GM18858 (cell line): ENCODE measurements around the gene PYDC1.
"Not testable (repeated sequence)": the region's sequence is repeated elsewhere in the genome, so short reads cannot be mapped to it uniquely, and the experiment has no call there.

Source experiments
- ATAC-seq: cut with Tn5 transposase; IDR thresholded peaks from one replicate; pipeline ENCODE4 v1.9.1; 2021; ENCODE audit not compliant: unreplicated experiment

PYDC1 gene

GRCh38 chr16:31223044-31223443 is 6.1 kb upstream of the PYDC1 start:
- no peak for ATAC-seq

- no peak for ATAC-seq
Observed at GRCh38 chr16:31221357-31222160, 4.6 kb upstream of the PYDC1 start.

GRCh38 chr16:31219154-31219741 is 2.3 kb upstream of the PYDC1 start:
- ATAC-seq = no peak

- ATAC-seq = no peak
Observed at GRCh38 chr16:31217136-31217530, 198 bp upstream of the PYDC1 start.

- no peak for ATAC-seq
Observed at GRCh38 chr16:31215287-31216162, 1.4 kb downstream of the PYDC1 start.

GRCh38 chr16:31214708-31215286 is 2.1 kb downstream of the PYDC1 start:
- ATAC-seq = no peak

GRCh38 chr16:31213877-31214707 is 2.8 kb downstream of the PYDC1 start, which contains the start of gene TRIM72:
TSS of gene TRIM72 (plus strand) at chr16:31214119. CDS start at chr16:31214739, 620 bp downstream.
- no peak for ATAC-seq

GRCh38 chr16:31213342-31213741 is 3.6 kb downstream of the PYDC1 start:
- ATAC-seq = no peak

- no peak for ATAC-seq
Observed at GRCh38 chr16:31206776-31207175, 10.2 kb downstream of the PYDC1 start.

- no peak for ATAC-seq
Observed at GRCh38 chr16:31204871-31205666, 11.9 kb downstream of the PYDC1 start.

- ATAC-seq = no peak
Observed at GRCh38 chr16:31202414-31203375, 14.2 kb downstream of the PYDC1 start, which contains the start of gene PYCARD. TSS of gene PYCARD (minus strand) at chr16:31202760. CDS start at chr16:31202690, 70 bp downstream.

GRCh38 chr16:31201582-31202413 is 15.1 kb downstream of the PYDC1 start:
- ATAC-seq = no peak

GRCh38 chr16:31200821-31201568 is 15.9 kb downstream of the PYDC1 start:
- no peak for ATAC-seq

- ATAC-seq = not testable (repeated sequence)
Observed at GRCh38 chr16:31200111-31200510, 16.8 kb downstream of the PYDC1 start.

GRCh38 chr16:31199430-31200041 is 17.4 kb downstream of the PYDC1 start:
- no peak for ATAC-seq

GRCh38 chr16:31198207-31198882 is 18.6 kb downstream of the PYDC1 start:
- no peak for ATAC-seq
